H1 (cell line): ENCODE measurements around the gene SMIM13. TPM values are rescaled to one million over a fixed set of nuclear protein-coding genes. Genes with fewer than 3 reads are reported as not detected.

Experiments
- CTCF ChIA-PET: fragments of 300-600 bp; sonication (Branson Sonifier 250); formaldehyde crosslinking; loops from one replicate; lab custom pipeline; 2021; ENCODE audit not compliant: partially characterized antibody; lab: Charles Lee
- POLR2A ChIA-PET: fragments of 300-600 bp; sonication (Branson Sonifier 250); formaldehyde crosslinking; loops from one replicate; lab custom pipeline; 2021; ENCODE audit warnings: inconsistent platforms; ENCODE audit not compliant: partially characterized antibody; lab: Charles Lee
- DNase-seq, 2 experiments: peaks; one replicate each; pipeline versions ENCODE4 v3.0.0 to v3.0.0-alpha.2; 2010 to 2022; ENCODE audit warnings: low spot score in 2 of 2, low read depth in 1 of 2, mixed read lengths in 1 of 2
- FAIRE-seq: peaks from 2 replicates; lab custom pipeline; 2011; peaks lifted over from hg19 to GRCh38; lab: Jason Lieb, UNC
- H2AFZ ChIP-seq: 2 replicates; pipeline ENCODE4 v1.8.1; 2012; ENCODE audit warnings: low read length, inconsistent platforms
- H2AK5ac ChIP-seq: 2 replicates; pipeline ENCODE4 v1.6.1; 2013; ENCODE audit warnings: low read depth, low read length
- H2BK120ac ChIP-seq: replicated peaks from 2 replicates; pipeline ENCODE3; 2013; ENCODE audit warnings: low read depth, low read length, inconsistent platforms
- H2BK12ac ChIP-seq: 2 replicates; pipeline ENCODE4 v1.6.1; 2013; ENCODE audit warnings: low read depth, low read length
- H2BK15ac ChIP-seq: 2 replicates; pipeline ENCODE4 v1.6.1; 2013; ENCODE audit warnings: low read length
- H2BK20ac ChIP-seq: 2 replicates; pipeline ENCODE4 v1.6.1; 2013; ENCODE audit warnings: low read length
- H2BK5ac ChIP-seq: 2 replicates; pipeline ENCODE4 v1.6.1; 2013; ENCODE audit warnings: low read depth, low read length
- H3K14ac ChIP-seq: 2 replicates; pipeline ENCODE4 v1.6.1; 2013; ENCODE audit warnings: inconsistent platforms; ENCODE audit not compliant: insufficient read length
- H3K18ac ChIP-seq: 2 replicates; pipeline ENCODE4 v1.6.1; 2013; ENCODE audit warnings: low read length; ENCODE audit errors: extremely low read depth
- H3K23ac ChIP-seq: 2 replicates; pipeline ENCODE4 v1.6.1; 2013; ENCODE audit warnings: inconsistent platforms; ENCODE audit not compliant: insufficient read length
- H3K23me2 ChIP-seq: 2 replicates; pipeline ENCODE4 v1.6.1; 2013; ENCODE audit warnings: low read depth, low read length
- H3K27ac ChIP-seq: 2 replicates; pipeline ENCODE4 v1.6.1; 2011; ENCODE audit warnings: low read depth, low read length, inconsistent platforms
- H3K27me3 ChIP-seq, 4 experiments: replicated peaks in 1 of 4; 1 replicate in 1 of 4; 2 replicates in 3 of 4; pipeline versions ENCODE4 v1.6.1 to v1.8.1; 2011 to 2013; ENCODE audit warnings: low read length in 3 of 4, mild to moderate bottlenecking in 3 of 4, inconsistent platforms in 2 of 4, mixed read lengths in 2 of 4, moderate library complexity in 1 of 4; ENCODE audit not compliant: control insufficient read depth in 3 of 4, insufficient read depth in 3 of 4; ENCODE audit errors: extremely low read depth in 1 of 4
- H3K36me3 ChIP-seq, 4 experiments: 2 replicates each; pipeline versions ENCODE4 v1.6.1 to v1.8.1; 2011 to 2013; ENCODE audit warnings: mild to moderate bottlenecking in 4 of 4, low read length in 3 of 4, moderate library complexity in 2 of 4, control low read depth in 1 of 4, inconsistent platforms in 1 of 4; ENCODE audit not compliant: insufficient read depth in 4 of 4, control insufficient read depth in 2 of 4
- H3K4ac ChIP-seq: replicated peaks from 2 replicates; pipeline ENCODE3; 2013; ENCODE audit warnings: low read length, low read depth, mixed read lengths, inconsistent platforms; ENCODE audit not compliant: insufficient read length
- H3K4me1 ChIP-seq, 4 experiments: replicated peaks in 1 of 4; 1 replicate in 1 of 4; 2 replicates in 3 of 4; pipeline versions ENCODE4 v1.6.1 to v1.8.1; 2011 to 2013; ENCODE audit warnings: low read length in 3 of 4, inconsistent platforms in 2 of 4, mixed read lengths in 1 of 4; ENCODE audit not compliant: insufficient read depth in 4 of 4, control insufficient read depth in 3 of 4
- H3K4me2 ChIP-seq, 2 experiments: 2 replicates each; pipeline versions ENCODE4 v1.6.1 to v1.8.1; 2011 to 2013; ENCODE audit warnings: low read depth in 2 of 2, low read length in 2 of 2, control low read depth in 1 of 2, inconsistent platforms in 1 of 2, mild to moderate bottlenecking in 1 of 2; ENCODE audit not compliant: insufficient read depth in 1 of 2
- H3K4me3 ChIP-seq, 4 experiments: fragments of 200-600, 300-600 bp in 1 of 4; sonication (generic), shearing (Covaris generic), sonication (Bioruptor Twin) in 1 of 4; 2 replicates each; pipeline versions ENCODE4 v1.5.1 to v1.8.1; 2011 to 2016; ENCODE audit warnings: low read length in 4 of 4, low read depth in 3 of 4, control low read depth in 2 of 4, inconsistent platforms in 2 of 4, mild to moderate bottlenecking in 2 of 4, mixed read lengths in 1 of 4, moderate library complexity in 1 of 4; ENCODE audit not compliant: insufficient read depth in 2 of 4; ENCODE audit errors: extremely low read depth in 1 of 4
- H3K56ac ChIP-seq: replicated peaks from 2 replicates; pipeline ENCODE3; 2013; ENCODE audit warnings: low read depth, mild to moderate bottlenecking, mixed read lengths, low read length, inconsistent platforms; ENCODE audit not compliant: insufficient read length
- H3K79me1 ChIP-seq: 2 replicates; pipeline ENCODE4 v1.6.1; 2013; ENCODE audit warnings: low read depth, low read length, control low read depth
- H3K79me2 ChIP-seq, 2 experiments: 2 replicates each; pipeline versions ENCODE4 v1.6.1 to v1.8.1; 2012 to 2013; ENCODE audit warnings: low read length in 2 of 2, mild to moderate bottlenecking in 2 of 2, inconsistent platforms in 1 of 2; ENCODE audit not compliant: insufficient read depth in 2 of 2, control insufficient read depth in 1 of 2
- H3K9ac ChIP-seq, 4 experiments: replicated peaks in 1 of 4; 1 replicate in 1 of 4; 2 replicates in 3 of 4; pipeline versions ENCODE4 v1.6.1 to v1.8.1; 2011 to 2013; ENCODE audit warnings: low read depth in 3 of 4, low read length in 3 of 4, control low read depth in 2 of 4, mild to moderate bottlenecking in 2 of 4, moderate library complexity in 2 of 4, inconsistent platforms in 1 of 4; ENCODE audit errors: extremely low read depth in 1 of 4
- H3K9me3 ChIP-seq, 2 experiments: 2 replicates each; pipeline versions ENCODE4 v1.6.1 to v1.8.1; 2012 to 2013; ENCODE audit warnings: mild to moderate bottlenecking in 2 of 2, moderate library complexity in 2 of 2, control low read depth in 1 of 2, inconsistent platforms in 1 of 2, low read depth in 1 of 2, low read length in 1 of 2, mixed read lengths in 1 of 2; ENCODE audit not compliant: insufficient read depth in 2 of 2
- H4K20me1 ChIP-seq, 2 experiments: replicated peaks in 1 of 2; 2 replicates each; pipeline versions ENCODE3 to v1.8.1; 2011 to 2013; ENCODE audit warnings: inconsistent platforms in 2 of 2, low read length in 2 of 2, mild to moderate bottlenecking in 1 of 2; ENCODE audit not compliant: insufficient read depth in 2 of 2, control insufficient read depth in 1 of 2
- H4K5ac ChIP-seq: 2 replicates; pipeline ENCODE4 v1.6.1; 2013; ENCODE audit warnings: low read length, low read depth, mixed read lengths, inconsistent platforms; ENCODE audit not compliant: insufficient read length
- H4K8ac ChIP-seq: 2 replicates; pipeline ENCODE4 v1.8.0; 2013; ENCODE audit warnings: mild to moderate bottlenecking, moderate library complexity, low read length, inconsistent platforms; ENCODE audit not compliant: insufficient read depth; ENCODE audit errors: extremely low read depth
- H4K91ac ChIP-seq: replicated peaks from 2 replicates; pipeline ENCODE3; 2013; ENCODE audit warnings: low read length, mixed read lengths, inconsistent platforms; ENCODE audit not compliant: insufficient read length
- CBX8 ChIP-seq: fragments of 300-800, 300-1000 bp; sonication (generic); IDR thresholded peaks from 2 replicates; pipeline ENCODE4 v1.7.1; 2016; ENCODE audit warnings: low read depth, low read length, borderline replicate concordance
- KDM1A ChIP-seq: fragments of 200-600, 300-600 bp; sonication (generic); IDR thresholded peaks from 2 replicates; pipeline ENCODE4 v1.7.1; 2016; ENCODE audit warnings: mild to moderate bottlenecking, low read length, borderline replicate concordance
- WGBS, 2 experiments: shearing (Covaris generic) in 1 of 2; methylation state at CpG; one replicate each; pipeline versions ENCODE4 v1.1.6 to v1.1.7; 2013 to 2015; ENCODE audit warnings: low lambda C conversion rate in 2 of 2, mixed read lengths in 2 of 2, inconsistent platforms in 1 of 2, low coverage in 1 of 2, missing lambda C conversion rate in 1 of 2; ENCODE audit not compliant: insufficient replicate concordance in 2 of 2, insufficient coverage in 1 of 2, insufficient read length in 1 of 2; ENCODE audit errors: extremely low coverage in 1 of 2, missing lambda C conversion rate in 1 of 2; 5-methylcytosine and 5-hydroxymethylcytosine counted together
- polyA plus RNA-seq, 7 experiments: library from polyadenylated mRNA; depleted of rRNA in 3 of 7; stranded (reverse) in 5 of 7; unstranded in 2 of 7; fragments of >200 nt in 5 of 7; fragments of 200-250 nt in 2 of 7; gene quantifications; 1 replicate in 5 of 7; 2 replicates in 1 of 7; 4 replicates in 1 of 7; pipeline versions ENCODE4 v1.2.1 to v1.2.3, GENCODE V29; 2011 to 2013; ENCODE audit warnings: missing spikeins in 2 of 7, mixed read lengths in 2 of 7
- total RNA-seq: library from RNA; stranded (reverse); fragmentation: NEBNext Ultra II Directional; extraction: Animal tissue kit (Norgen Biotek cat#: 25700); gene quantifications from 2 replicates; pipeline ENCODE4 v1.2.1, GENCODE V29; 2021

The SMIM13 gene
- total and polyA plus RNA-seq, 2 of the 8 experiments (the other 6 are each of a cell fraction or from before 2014, with no cell fraction given) = 1.7 to 10.6 TPM

DNA sequence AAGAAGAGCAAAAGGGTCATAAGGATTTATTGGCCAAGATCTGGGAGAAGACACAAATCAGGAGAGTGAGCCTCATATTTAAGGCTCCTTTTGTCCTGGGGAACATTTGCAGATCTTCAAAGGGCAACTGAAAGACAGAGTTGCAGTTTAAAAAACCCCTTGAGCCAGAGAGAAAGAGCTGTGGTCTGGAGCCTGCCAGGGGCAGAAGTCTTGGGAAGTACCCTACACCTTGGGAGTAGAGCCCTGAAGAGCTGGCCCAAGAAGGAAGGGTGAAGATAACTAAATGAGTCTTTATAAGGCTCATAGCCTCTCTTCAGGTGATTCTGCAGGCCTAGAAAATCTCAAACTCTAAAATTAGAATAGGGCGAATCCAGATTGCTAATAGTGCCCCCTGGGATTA lies 57.9 kb downstream of the SMIM13 start:
- H3K79me1 ChIP-seq = no peaks in the 10 kb centered on the region
- H3K27me3 ChIP-seq = no peaks in the 10 kb centered on the region
- DNase-seq = no peak
- H3K23me2 ChIP-seq = no peaks in the 10 kb centered on the region
- ChIA-PET CTCF (interaction anchor here (0.6 kb wide), 1 partner anchor 55 kb away, joined by 8 read pairs; no protein-coding TSS in a partner anchor), POLR2A (no interaction called here)
- no peak overlapping the region for H2AK5ac ChIP-seq
- H3K4ac ChIP-seq = no peak overlapping the region
- no peak for FAIRE-seq
- no peaks in the 10 kb centered on the region for H3K79me2 ChIP-seq
- no peak overlapping the region for H3K56ac ChIP-seq
- no peaks in the 10 kb centered on the region for H3K36me3 ChIP-seq
- no peaks in the 10 kb centered on the region for H3K9me3 ChIP-seq
- no peak overlapping the region for H3K18ac ChIP-seq
- H3K27ac ChIP-seq = no peak overlapping the region
- no peak overlapping the region for H2BK15ac ChIP-seq
- no peak overlapping the region for H3K4me3 ChIP-seq
- H2BK12ac ChIP-seq = no peak overlapping the region
- H2BK5ac ChIP-seq = no peak overlapping the region
- H4K8ac ChIP-seq = no peak overlapping the region
- no peak overlapping the region for H4K91ac ChIP-seq
- H3K4me2 ChIP-seq = no peak overlapping the region
- peaks cover 0 to 4% (median 1%) of the 10 kb centered on the region in 4 experiments; a peak in 3 of 7 replicates for H3K4me1 ChIP-seq
- no peak overlapping the region for H3K9ac ChIP-seq
- no peak overlapping the region for H3K14ac ChIP-seq
- no peak overlapping the region for H2BK20ac ChIP-seq
- H4K20me1 ChIP-seq = no peaks in the 10 kb centered on the region
- H2BK120ac ChIP-seq = no peak overlapping the region
- WGBS, 2 experiments = 100% methylated on average over 1 of the region's 1 CpG; no CpG with 5 or more reads in 1 of the 2 experiments
- H4K5ac ChIP-seq = no peak overlapping the region
- H2AFZ ChIP-seq = no peak overlapping the region
- no peak overlapping the region for H3K23ac ChIP-seq
- TF ChIP-seq KDM1A (no peak), CBX8 (no peak)
